Panc1 (cell line): Measurements from ENCODE around the gene TRIM54. TPM values are rescaled to one million over a fixed set of nuclear protein-coding genes. Genes with fewer than 3 reads are reported as not detected.

Experiments used
- ATAC-seq: fragments of 200-7000 bp; cut with Tn5 transposase; 2 replicates; pipeline ENCODE4 v1.9.1; 2020; ENCODE audit warnings: mild to moderate bottlenecking, moderate library complexity
- BruUV-seq: library from RNA; stranded (reverse); fragments of 400-500 nt; replicated peaks from 2 replicates; lab custom pipeline; 2021; lab: Mats Ljungman, UMichigan
- CTCF ChIA-PET: fragments of 300-600 bp; sonication (Branson Sonifier 250); formaldehyde crosslinking; loops from one replicate; lab custom pipeline; 2022; ENCODE audit warnings: antibody characterized with exemption; lab: Charles Lee
- POLR2A ChIA-PET: fragments of 300-600 bp; sonication (Branson Sonifier 250); formaldehyde crosslinking; loops from one replicate; lab custom pipeline; 2022; ENCODE audit warnings: antibody characterized with exemption; lab: Charles Lee
- DNase-seq: peaks from one replicate; pipeline ENCODE4 v3.0.0-alpha.2; 2010; ENCODE audit warnings: low read depth, low spot score
- H3K27ac ChIP-seq: 2 replicates; pipeline ENCODE4 v1.5.1; 2011; ENCODE audit warnings: mild to moderate bottlenecking, low read length, inconsistent platforms
- H3K27me3 ChIP-seq: fragments of 200-500 bp; sonication (Bioruptor generic); 2 replicates; pipeline ENCODE4 v1.6.0; 2014; ENCODE audit warnings: low read length, inconsistent platforms; ENCODE audit not compliant: control insufficient read depth, insufficient read depth
- H3K36me3 ChIP-seq: fragments of 200-500 bp; sonication (Bioruptor generic); 2 replicates; pipeline ENCODE4 v1.5.1; 2014; ENCODE audit warnings: inconsistent platforms, mild to moderate bottlenecking, low read length, moderate library complexity; ENCODE audit not compliant: control insufficient read depth, insufficient read depth
- H3K4me1 ChIP-seq: 2 replicates; pipeline ENCODE4 v1.5.1; 2011; ENCODE audit warnings: inconsistent platforms, mild to moderate bottlenecking, low read length, moderate library complexity; ENCODE audit not compliant: control insufficient read depth, insufficient read depth
- H3K4me3 ChIP-seq, 2 experiments: 2 replicates each; pipeline ENCODE4 v1.5.1; 2011 to 2012; ENCODE audit warnings: low read depth in 2 of 2, low read length in 2 of 2, mild to moderate bottlenecking in 2 of 2, inconsistent platforms in 1 of 2, moderate library complexity in 1 of 2
- H3K9me3 ChIP-seq: fragments of 200-500 bp; sonication (Bioruptor generic); 2 replicates; pipeline ENCODE4 v1.5.1; 2014; ENCODE audit warnings: low read depth, mild to moderate bottlenecking, inconsistent platforms, low read length, moderate library complexity; ENCODE audit not compliant: control insufficient read depth, insufficient read depth
- CTCF ChIP-seq: fragments of 450-650 bp; IDR thresholded peaks from 2 replicates; pipeline ENCODE4 v1.5.1; 2017; ENCODE audit warnings: mild to moderate bottlenecking
- POLR2AphosphoS5 ChIP-seq: IDR thresholded peaks from 2 replicates; pipeline ENCODE4 v1.6.1; 2012; ENCODE audit warnings: mild to moderate bottlenecking, low read depth, low read length, moderate library complexity
- REST ChIP-seq, 2 experiments: IDR thresholded peaks; 2 replicates each; pipeline ENCODE4 v1.6.1; 2011 to 2012; ENCODE audit warnings: low read depth in 2 of 2, control low read depth in 1 of 2, low read length in 1 of 2, mild to moderate bottlenecking in 1 of 2, moderate library complexity in 1 of 2; ENCODE audit not compliant: insufficient read depth in 1 of 2
- SIN3A ChIP-seq: IDR thresholded peaks from 2 replicates; pipeline ENCODE4 v1.6.1; 2012; ENCODE audit warnings: low read depth, mild to moderate bottlenecking, low read length, moderate library complexity, borderline replicate concordance; ENCODE audit not compliant: insufficient read depth
- TCF7L2 ChIP-seq: IDR thresholded peaks from 2 replicates; pipeline ENCODE4 v1.6.1; 2011; ENCODE audit warnings: mild to moderate bottlenecking, low read depth, low read length, inconsistent platforms
- in situ Hi-C: cut with HindIII; loops from 2 replicates; pipeline ENCODE4 v1.10.0; 2016; ENCODE audit warnings: low sequenced_read_pairs, low pct_unique_long_range_greater_than_20kb
- intact Hi-C: fragments of 100-400 bp; cut with micrococcal nuclease; formaldehyde crosslinking; loops from one replicate; pipeline ENCODE4 v1.10.0; 2022; ENCODE audit not compliant: unreplicated experiment
- total RNA-seq: library from RNA; stranded (reverse); gene quantifications from one replicate; pipeline ENCODE4 v1.2.1, GENCODE V29; 2021; ENCODE audit not compliant: unreplicated experiment

Gene TRIM54
- total RNA-seq, 1 experiment from 2014 or later, result 0.21 TPM

- intact Hi-C loops, result no loop called here
- no TSS peak for BruUV-seq
- TF ChIP-seq SIN3A (no peak), TCF7L2 (no peak), CTCF (no peak), REST (IDR thresholded peaks at IDR 0.05; ENCODE audit: insufficient read depth in 1 of 2, low read depth in 2 of 2, low read length in 1 of 2) (no peak), POLR2AphosphoS5 (no peak)
- ChIA-PET CTCF (no interaction called here), POLR2A (no interaction called here)
- H3K27ac ChIP-seq, result no peak overlapping the region
- ATAC-seq (no peak), DNase-seq (no peak)
- peaks cover 6% of the 10 kb centered on the region for H3K4me1 ChIP-seq
- in situ Hi-C loops, result no loop called here
- no peaks in the 10 kb centered on the region for H3K36me3 ChIP-seq
- no peaks in the 10 kb centered on the region for H3K27me3 ChIP-seq
- no peaks in the 10 kb centered on the region for H3K9me3 ChIP-seq
- H3K4me3 ChIP-seq, result no peak overlapping the region
Observed at GRCh38 chr2:27290549-27290948, 8.3 kb downstream of the TRIM54 start.

DNA sequence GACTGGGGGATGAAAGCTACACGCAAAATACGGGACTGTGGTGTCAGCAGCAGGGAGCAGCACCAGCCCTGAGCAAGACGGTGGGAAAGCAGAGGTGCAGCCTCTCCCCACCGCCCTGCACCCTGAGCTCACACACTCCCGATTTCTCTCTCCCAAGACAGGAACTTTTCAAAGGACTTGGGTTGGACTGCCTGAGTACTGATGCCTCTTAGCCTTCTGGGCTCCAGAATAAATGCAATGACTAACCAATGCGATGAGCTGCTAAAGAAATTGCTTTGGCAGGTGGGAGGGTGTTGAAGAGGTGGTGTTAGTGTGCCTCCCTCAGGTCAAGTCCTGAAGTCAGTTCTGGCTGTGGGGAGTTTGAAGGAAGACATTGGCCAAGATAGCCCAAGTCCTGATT is 9.6 kb downstream of the TRIM54 start:
- BruUV-seq, result no TSS peak
- Histone ChIP-seq H3K27me3 (no peaks in the 10 kb centered on the region), H3K9me3 (no peaks in the 10 kb centered on the region), H3K4me3 (no peak overlapping the region), H3K4me1 (peaks cover 6% of the 10 kb centered on the region), H3K27ac (no peak overlapping the region), H3K36me3 (no peaks in the 10 kb centered on the region)
- ChIA-PET CTCF (interaction anchor here (1.8 kb wide), 1 partner anchor 11 kb away, joined by 4 read pairs; no protein-coding TSS in a partner anchor), POLR2A (interaction anchor here (0.6 kb wide), 2 partner anchors 274 to 434 kb away, joined by 3 to 8 read pairs; no protein-coding TSS in a partner anchor)
- DNase-seq, result no peak
- in situ Hi-C loops, result no loop called here
- ATAC-seq, result peak; percentile 79
- intact Hi-C loops, result no loop called here
- TF ChIP-seq CTCF, result peak; percentile 50
- TF ChIP-seq TCF7L2, result no peak
